HG02763 (cell line): ENCODE measurements around the gene RBM8A.

Experiments
- ATAC-seq: cut with Tn5 transposase; IDR thresholded peaks from one replicate; pipeline ENCODE4 v1.9.1; 2021; ENCODE audit warnings: mild to moderate bottlenecking, moderate library complexity; ENCODE audit not compliant: unreplicated experiment

Gene RBM8A

DNA sequence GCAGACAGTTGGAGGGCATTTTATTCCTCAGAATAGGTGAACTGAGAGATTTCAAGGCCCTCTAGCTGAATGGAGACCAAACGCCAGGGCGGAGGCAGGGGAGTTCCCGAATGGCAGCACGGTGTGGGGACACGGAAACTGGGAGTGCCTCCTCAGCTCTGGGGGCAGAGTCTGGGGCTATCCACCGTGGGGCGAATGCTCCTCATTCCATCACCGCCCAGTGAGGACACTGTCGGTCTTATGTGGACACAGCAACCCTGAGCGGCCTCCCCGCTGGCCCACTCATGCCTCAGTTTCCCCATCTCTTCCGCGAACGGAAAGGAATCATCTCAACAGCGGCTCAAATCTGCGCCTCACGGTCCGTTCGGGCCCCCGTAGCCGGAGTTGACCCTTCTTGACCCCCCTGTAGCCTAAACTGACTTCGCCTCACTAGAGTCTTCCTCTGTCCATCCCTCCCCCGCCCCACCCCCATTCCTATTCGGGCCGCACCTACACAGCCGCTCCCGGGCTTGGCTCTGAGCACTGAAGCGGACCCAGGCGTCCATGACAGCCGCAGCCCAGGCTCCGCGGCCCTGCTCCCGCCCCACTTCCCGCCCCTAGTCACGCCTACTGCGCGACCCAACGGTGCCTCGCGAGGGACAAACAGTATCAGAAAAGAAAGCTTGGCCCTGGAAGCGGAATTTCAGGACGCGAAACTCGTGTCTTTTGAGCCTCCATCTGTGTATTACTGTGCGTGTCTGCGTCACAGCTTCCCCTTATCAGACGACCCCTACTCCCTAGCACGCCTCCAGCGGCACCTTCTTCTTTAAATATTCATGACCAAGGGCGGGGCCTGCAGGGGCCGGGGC, 8.9 kb downstream of the RBM8A start, which contains the start of gene PEX11B:
Gene PEX11B (minus strand): TSS at position 574 of the 848 bp plus-strand sequence. CDS start 29 bp downstream, at position 545.
- peak; percentile 89 for ATAC-seq

DNA sequence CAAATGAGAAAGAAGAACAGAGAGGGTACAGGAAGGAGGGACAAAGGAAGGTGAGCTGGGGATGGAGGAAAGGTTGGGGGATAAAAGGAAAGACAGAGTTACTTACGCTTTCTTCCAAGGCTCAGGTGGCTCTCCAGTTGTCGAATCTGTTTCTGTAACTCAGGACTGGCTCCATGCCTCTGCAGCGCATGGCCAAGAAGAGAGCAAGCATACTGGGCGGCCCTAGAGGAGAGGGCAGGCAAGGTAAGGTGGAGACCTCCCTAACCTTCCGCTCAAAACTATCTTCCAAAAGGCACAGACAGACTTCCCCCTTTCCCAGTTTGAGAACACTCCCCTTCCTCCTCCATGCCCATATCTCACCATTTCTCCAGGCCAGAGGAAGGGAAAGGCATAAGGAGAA, 9.7 kb downstream of the RBM8A start:
- no peak for ATAC-seq

DNA sequence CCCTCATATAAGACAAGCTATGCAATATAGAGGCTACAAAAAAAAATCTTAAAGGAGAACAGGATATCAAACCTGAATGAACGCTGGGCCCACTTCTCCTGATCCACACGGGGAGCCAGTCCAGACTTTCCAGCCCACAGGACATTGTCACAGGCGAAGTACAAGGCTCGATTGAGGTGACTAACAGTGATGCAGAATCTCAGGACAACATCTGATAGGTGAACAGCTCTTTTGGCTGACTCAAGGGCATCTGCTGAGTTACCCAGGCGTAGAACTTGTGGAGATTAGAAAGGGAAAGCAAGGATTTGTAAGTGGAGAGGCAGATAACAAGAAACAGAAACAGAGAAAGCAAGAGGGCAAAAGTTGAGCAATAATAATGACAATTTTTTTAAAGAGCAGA, 10.5 kb downstream of the RBM8A start:
- no peak for ATAC-seq

DNA sequence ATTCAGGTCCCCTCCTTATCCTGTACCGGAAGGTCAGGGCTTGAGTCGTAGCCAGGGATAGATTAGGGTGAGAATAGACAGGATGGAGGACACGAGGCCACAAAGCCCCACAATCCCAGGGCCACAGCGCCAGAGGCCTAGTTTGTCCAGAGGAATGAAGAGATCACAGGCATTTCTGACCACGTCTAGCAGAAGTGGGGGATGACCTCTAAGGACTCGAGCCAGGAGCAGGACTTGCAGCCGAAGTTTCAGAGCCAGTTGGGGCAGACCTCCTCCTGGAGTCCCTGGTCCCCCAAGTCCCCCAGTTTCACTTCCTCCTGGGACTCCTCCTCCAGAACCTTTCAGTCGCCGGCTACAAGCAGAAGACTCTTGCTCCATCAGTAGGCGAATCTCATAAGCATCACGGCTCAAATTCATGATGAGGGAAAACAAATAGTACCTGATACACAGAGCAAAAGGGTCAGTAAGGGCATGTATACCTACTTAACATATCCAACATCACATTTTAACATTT, 15.1 kb downstream of the RBM8A start:
- no peak for ATAC-seq

DNA sequence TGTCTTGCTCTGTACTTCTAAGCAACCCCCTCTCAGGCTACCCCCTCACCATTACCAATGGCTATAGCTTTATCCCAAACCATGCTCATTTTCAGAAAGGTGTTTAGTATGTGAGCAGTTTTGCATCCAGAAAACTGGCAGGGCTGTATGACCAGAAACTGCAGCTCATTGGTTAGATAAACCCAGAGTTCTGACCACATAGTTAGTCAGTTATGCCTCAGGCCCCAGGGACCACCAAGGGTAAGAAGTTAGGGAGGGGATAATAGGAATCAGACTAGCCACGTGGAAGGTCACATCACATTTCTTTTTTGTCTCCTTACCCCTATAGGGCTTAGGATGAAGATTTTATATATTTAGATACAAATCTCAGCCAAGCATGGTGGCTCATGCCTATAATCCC, 18.6 kb downstream of the RBM8A start:
- no peak for ATAC-seq

DNA sequence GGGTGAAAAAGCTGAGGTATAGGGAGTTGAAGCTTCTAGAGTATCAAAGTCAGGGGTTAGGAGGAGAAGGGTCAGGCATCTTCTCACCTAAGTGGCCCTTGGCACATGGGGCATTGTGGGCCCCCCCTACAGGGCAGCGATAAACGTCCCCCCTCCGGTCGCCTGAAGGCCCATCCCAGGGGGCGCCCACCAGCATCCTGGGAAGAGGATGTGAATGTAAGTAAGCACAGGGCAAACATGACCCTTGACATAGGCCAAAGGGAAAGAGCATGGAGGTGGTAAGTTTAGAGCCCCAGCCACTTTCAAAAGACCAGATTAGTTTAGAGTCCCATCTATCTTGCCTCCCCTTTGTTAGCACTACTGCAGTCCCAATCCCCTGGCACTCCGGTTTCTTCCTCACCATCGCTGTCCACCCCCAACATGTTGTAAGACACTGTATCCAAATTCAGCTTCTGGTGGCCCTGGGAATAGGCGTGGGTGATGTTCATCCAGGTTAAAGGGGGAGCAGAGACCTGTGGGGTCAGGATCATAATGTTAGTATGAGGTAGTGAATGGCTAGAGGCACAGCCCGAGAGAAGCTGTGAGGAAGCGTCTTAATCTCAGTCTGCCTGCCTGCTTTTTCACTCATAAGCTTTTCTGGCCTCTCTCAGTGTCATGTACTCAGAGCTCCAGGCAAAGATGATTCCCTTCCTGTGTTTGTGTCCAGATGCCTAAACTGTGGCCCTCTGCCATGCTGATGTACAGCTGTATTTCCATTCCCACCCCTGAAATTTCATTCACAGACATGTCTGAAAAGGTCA, 20.1 kb downstream of the RBM8A start:
- ATAC-seq = no peak

DNA sequence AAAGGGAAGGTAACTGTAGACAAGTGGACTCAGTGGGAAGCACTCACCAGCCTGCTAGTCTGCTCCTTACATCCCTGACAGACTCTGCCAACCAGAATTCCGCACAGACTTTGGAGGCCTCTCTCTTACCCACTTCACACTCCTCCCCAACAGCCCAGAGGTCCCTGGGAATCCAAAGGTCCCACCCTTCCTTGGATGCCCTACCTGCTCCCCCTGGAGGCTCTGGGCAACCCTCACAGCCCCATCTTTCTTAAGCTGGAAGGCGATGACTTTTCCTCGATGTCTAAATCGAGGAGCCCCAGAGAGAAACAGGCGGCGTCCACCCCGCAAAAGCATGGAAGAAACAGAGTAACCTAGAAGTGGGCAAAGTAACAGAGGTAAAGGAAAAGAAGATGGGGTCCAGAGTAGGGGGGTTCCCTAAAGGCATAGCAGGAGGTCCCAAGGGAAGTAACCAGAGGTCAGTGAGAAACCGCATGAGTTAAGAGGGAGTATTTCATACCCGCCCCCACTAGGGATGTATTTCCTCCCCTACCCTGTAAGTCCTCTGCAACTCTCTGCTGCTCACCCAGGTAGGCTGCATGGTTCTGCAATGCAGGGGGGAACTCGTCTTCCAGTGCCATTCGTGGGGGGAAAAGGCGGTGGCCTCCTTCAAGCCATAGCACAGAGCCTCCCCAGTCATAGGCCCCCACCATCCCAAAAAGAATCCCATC, 25.8 kb downstream of the RBM8A start:
- ATAC-seq = no peak

DNA sequence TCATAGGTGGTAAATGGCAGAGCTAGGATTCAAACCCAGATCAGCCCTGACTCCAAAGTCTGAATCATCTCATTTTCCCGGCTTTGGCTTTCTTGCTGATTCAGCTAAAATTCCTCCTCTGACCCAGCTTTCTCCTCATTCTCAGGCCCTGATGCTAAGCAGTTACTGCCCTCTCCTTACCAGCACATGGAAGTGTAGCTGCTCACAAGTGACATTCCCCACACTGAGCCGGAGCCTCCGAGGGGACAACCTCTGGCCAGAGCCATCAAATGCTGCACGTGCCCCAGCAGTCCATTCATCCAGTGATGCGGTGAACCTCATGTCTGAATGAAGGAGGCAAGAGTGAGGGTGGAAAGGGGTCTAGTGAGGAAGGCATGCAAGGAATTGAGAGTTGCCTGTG, 28.5 kb downstream of the RBM8A start:
- ATAC-seq = no peak

DNA sequence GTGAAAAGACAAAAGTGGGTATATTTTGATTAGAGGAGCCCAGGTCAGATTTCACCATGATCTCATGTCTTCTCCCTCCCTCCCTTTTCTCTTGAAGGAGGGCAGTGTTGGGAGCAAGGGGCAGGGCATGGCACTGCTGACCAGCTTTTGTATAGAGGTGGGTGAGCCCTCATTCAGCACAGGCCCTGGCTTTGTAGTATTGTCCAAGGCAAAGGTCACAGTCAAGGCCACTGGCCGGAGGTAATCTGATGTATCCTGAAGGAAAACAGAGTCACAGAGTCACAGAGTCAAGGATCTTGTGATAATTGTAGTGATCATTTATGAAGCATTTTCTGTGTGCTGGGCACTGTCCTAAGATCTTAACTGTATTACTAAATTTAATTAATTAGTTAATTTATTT, 29.3 kb downstream of the RBM8A start:
- ATAC-seq = no peak

DNA sequence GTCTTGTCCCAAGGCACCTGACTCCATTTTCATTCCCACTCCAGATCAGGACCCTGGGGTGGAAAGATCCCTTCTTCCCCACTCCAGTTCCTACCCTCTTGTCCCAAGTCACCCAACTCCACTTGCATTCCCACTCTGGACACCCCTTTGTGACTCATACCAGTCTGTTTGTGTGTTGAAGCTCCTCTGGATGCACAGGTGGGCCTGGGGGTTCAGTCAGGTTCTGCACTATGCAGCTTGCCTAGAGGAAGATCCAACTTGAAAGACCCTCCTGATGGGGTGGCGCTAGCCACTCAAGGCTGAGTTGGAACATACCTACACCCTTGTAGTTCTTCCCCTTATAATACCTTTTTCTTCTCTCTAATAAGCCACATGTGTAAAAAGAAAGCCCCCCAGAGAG, 31.8 kb downstream of the RBM8A start:
- no peak for ATAC-seq

DNA sequence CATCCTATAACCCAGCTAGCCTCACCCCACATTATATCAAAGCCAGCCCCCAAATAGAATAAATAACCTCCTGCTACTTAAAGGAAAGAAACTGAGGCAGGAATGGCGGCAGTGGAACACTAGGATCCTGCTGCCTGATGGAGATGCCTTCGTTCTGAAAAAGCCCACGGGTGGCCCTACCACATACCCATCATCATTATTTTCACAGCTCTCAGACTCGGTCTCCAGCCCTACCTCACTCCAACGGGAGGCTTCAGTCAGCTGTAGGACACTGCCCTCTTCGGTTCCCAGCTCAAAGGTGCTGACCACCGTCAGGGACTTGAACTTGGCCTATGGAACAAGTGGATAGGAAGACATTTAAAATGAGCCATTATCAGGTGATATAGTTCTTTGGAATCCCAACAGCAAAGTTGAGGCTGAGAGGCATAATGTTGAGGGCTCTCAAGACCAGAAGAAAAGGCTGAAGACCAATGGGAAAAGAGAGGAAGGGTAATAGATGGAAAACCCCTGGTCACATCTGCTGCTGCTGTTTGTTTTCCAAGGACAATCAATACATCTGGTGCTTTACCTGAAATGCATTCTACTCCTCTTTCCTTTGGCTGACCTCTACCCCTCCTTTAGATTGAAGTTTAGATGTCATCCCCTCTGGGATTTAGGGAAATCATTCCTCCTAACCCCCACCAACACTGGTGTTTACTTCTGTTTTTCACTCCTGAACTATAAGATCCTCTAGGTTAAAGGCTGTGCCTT, 33.8 kb downstream of the RBM8A start:
- ATAC-seq = no peak

DNA sequence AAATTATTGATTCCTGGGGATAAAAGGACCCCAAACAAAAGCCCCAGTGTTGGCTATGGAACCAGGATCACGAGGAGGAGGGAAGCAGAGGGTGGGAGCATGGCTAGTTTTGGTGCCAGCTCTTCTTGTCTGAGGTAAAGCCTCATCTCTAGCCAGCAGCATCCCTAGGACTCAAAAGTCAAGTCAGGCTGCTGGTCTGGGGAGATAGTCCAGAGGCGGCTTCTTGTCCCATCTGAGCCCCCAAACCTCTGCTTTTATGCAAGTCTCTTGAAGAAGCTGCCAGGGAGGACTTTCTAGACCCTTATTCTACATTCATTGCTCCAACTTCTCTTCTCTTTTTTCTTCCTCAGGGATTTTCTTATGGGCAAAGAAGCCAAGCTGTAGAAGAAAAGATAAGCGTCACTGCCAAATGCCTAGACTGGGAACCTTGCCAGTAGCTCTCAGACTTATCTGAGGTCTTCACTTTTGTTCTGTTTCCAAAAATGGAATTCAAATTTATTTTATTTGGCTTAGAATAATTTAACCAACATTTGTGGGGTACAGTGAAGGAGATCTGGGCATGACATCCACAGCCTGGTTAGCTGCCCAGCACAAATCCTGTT, 34.7 kb downstream of the RBM8A start:
- no peak for ATAC-seq

DNA sequence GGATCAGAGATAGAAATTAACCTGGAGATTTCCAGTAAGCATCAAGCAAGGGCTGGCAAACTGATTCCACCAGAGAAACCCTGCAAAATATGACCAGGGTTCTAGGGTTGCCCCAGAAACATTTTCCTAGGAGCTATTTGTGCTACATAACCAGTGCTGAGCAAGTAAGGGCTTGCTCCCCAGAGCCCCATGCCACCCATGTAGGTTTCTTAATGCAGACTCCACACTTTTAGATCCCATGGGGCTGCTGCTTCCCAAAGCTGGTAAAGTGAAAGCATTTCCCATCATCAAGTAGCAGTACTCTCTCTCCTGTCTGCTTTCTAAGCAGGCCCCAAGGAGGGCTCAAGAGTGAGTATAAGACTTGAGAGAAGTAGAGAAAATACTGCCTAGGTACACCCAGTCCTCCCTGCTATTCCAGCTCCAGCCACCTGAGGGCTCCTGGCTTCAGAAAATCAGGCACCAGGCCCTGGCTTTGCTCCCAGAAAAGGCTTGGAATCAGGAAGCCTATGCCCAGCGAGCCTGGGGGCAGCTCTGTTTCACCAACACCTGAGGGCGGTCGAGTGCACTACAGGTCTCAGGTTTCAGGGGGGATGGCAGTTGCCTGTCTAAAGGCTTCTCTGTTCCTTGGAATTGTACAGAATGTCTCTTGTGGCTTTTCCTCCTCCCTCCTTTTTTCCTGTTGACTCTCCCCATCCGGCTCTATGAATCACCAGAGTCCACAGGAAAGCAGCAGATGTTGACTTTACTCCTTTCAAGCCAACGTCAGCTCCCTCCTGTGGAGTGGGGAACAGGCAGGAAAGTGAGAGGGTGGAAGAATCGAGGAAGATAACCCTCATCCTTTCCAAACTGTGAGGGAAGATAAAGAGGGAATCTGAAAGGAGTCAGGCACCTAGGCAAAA, 35.4 kb downstream of the RBM8A start:
- ATAC-seq = no peak

DNA sequence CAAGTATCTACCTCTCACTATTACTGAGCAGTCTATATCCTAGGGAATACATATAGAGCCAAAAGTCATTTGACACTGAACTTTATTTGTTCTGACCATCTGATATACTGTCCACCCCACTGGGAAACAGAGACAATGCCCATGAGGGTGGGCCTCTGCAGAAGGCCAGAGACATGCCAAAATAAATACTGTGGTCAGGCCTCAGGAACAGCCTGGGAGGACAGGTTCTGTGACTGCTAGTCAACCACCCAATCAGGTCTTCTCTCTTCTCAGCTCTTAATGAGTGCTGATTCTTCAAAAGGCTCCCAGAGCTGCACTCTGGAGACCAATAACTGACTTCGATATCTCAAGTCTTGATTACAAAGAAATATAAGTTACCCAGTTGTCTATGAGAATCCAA, 36.1 kb downstream of the RBM8A start:
- ATAC-seq = no peak

DNA sequence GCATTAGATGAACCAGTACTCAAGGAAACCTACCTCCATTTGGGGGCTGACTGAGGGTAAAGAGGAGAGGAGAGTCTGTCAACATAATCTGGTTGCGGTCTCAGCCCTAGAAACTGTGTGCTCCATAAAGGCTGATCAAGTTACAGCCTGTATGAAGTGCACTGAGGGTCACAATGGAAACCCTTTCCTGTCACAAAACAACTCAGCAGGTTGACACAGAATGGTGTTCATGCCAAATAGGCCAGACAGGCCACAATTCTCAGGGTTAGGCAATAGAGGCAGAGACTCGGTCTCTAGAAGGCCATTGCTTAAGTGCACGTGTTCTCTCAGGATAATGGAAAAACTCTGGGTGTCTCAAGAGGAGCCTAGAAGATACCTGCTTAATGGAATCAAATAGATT, 37.6 kb downstream of the RBM8A start:
- ATAC-seq = no peak

DNA sequence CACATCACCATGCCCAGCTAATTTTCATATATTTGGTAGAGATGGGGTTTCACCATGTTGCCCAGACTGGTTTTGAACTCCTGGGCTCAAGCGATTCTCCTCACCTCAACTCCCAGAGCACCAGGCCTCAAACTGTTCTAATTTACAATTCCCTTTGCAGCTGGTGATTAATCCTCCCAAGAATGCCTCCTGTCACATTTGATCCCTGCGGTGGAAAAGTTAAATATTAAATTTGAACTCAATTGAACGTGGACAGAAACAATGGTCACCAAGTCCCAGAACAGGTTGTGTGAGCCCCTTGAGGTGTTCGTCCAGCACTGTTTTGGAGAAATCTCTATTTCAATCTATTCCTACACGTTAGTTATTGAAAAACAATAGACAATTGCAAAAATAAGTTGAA, 39.7 kb downstream of the RBM8A start:
- no peak for ATAC-seq

DNA sequence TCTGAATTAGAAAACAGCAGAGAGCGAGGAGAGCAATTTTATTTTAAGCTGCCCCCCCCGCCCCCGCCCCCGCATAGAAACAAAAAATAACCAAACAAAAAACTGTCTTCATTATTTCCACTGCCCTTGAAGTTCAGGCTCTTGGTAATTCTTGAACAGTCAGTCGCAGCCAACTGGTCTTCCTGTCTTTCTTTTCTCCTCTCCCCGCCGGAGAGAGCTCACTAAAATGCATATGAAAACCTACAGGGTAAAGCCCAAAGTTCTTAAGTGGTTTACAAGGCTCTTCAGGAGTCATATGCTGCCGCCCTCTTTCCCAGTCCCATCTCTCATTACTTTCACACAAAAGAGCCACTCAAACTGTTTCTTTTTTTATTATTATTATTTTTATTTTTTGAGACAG, 40.5 kb downstream of the RBM8A start:
- no peak for ATAC-seq

DNA sequence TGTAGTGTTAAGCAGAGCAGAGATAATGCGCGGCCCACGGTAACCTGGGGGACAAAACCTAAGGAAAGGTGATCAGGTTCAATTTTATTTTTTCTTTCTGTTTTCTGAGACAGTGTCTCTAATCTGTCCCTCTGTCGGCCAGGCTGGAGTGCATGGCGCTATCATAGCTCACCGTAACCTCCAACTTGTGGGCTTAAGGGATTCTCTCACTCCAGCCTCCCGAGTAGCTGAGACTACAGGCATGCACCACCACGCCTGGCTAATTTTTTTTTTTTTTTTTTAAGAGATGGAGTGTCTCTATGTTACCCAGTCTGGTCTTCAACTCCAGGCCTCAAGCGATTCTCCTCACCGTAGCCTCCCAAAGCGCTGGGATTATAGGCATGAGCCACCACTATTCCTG, 40.9 kb downstream of the RBM8A start:
- ATAC-seq = no peak

DNA sequence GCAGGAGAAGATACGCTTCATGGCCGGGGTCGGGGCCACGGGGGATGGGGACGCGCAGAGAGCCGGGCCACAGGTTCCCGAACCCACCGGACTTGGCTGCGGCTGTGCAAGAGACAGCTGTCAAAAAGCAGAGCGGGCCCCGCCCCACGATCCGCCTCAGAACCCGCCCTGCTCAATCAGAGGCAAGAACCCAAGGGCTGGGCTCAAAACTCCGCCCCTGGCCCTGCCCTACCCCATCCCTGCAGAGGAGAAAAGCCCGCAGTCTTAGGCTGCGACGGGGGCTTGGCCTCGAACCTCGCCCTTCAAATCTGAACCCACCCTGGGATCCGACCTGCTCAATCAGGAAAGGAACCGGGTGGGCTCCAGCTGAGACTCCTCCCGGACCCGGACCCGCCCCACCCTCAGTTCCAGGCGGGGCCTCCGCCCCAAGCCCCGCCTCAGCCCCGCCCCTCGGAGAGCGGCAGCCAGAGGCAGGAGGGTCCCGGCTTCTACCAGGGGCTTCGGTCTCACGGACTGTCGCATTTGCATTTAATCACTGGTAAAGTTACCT, 41.5 kb downstream of the RBM8A start, which contains the start of gene ANKRD35:
Gene ANKRD35 (minus strand): TSS at position 129 of the 550 bp plus-strand sequence. CDS start 108 bp downstream, at position 21.
- peak; percentile 93 for ATAC-seq
